ENCODE data around the gene SLC9C1.

DNA sequence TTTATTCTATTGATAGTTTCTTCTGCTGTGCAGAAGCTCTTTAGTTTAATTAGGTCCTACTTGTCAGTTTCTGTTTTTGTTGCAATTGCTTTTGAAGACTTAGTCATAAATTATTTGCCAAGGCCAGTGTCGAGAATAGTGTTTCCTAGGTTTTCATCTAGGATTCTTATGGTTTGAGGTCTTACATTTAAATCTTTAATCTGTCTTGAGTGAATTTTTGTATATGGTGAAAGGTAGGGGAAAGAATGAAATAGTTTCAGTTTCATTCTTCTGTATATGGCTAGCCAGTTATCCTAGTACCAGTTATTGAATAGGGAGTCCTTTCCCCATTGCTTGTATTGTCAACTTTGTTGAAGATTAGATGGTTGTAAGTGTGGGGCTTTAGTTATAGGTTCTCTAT, 150.3 kb downstream of the SLC9C1 start:
- TF ChIP-seq EZH2 (IDR thresholded peaks at IDR 0.05; ENCODE audit: borderline replicate concordance, low read length) (no peak), CTCF (IDR thresholded peaks at IDR 0.05; ENCODE audit: low read length) (no peak)

Measured in OCI-LY1 (cell line).